ENCODE results near the gene PIGU.
A peak's percentile ranks its signal among the peaks of the same experiment; 100 is the strongest.

PIGU gene

DNA sequence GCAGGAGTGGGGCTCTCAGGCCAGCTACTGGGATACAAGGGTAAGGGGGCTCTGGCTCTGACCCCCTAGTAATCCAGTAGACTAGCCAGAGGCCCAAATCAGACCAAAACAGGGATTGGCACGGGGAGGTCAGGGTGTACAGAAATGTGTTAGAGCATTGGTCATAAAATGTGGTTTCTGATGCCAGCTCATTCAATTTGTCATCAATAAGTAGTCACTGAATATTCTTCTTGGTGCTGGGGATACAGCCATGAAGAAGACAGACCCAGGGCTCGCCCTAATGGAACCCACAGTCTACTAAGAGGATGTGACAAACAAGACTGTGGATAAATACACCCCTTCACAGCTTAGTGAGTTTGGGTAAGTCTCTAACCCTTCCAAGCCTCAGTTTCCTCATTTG, 107.3 kb downstream of the PIGU start:
- no peak overlapping the region for H3K4me3 ChIP-seq (replicated peaks; ENCODE audit: low read depth, low read length)
- no peak for DNase-seq (ENCODE audit: low read depth)
- TF ChIP-seq, protein P1, sequence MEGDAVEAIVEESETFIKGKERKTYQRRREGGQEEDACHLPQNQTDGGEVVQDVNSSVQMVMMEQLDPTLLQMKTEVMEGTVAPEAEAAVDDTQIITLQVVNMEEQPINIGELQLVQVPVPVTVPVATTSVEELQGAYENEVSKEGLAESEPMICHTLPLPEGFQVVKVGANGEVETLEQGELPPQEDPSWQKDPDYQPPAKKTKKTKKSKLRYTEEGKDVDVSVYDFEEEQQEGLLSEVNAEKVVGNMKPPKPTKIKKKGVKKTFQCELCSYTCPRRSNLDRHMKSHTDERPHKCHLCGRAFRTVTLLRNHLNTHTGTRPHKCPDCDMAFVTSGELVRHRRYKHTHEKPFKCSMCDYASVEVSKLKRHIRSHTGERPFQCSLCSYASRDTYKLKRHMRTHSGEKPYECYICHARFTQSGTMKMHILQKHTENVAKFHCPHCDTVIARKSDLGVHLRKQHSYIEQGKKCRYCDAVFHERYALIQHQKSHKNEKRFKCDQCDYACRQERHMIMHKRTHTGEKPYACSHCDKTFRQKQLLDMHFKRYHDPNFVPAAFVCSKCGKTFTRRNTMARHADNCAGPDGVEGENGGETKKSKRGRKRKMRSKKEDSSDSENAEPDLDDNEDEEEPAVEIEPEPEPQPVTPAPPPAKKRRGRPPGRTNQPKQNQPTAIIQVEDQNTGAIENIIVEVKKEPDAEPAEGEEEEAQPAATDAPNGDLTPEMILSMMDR (IDR thresholded peaks at IDR 0.05; ENCODE audit: low read length, missing control alignments) = no peak

DNA sequence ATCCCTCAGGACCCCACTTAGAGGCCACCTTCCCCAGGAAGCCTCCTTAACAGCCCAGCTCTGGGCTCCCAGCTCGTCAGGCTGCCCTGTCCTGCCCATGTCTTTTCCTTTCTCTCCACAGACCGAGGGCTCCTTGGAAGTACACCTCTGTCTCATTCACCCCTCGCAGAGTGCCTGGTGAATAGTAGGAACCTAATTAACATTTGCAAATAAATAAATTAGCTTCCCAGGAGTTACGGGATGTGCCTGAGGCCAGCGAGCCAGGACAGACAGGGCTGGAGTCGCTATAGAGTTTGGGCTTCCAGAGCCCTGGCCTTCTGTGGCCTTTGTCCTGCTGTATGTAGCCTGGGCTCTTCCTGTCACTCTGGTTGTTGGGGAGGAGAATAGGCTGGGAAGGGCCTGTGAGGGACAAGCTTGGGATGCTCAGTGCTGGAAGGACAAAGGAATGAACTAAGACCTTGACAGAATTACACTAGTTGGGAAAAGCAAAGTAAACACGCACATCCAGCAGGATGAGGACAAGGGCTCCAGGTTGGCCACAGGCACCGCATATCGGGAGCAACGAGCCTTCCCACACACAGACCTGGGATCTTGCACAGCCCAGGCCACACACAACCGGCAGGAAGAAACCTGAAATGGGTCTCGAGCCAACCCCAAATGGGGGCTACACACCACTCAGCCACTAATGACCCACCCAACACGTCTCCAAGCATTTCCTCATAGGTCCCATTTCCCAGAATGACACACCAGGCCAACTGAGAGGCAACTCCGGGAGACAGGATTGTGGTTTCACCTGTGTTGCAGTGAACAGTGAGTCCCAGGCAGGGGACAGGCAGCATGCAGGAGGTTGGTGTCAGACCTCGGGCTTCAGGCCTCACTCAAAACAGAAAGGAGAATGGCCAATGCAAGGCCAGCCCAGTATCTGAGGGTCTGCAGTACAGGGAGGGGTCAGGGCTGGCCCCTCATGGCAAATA, 108.7 kb downstream of the PIGU start:
- no peak overlapping the region for H3K4me3 ChIP-seq (replicated peaks; ENCODE audit: low read depth, low read length)
- TF ChIP-seq, protein P1 (IDR thresholded peaks at IDR 0.05; ENCODE audit: low read length, missing control alignments) = no peak
- no peak for DNase-seq (ENCODE audit: low read depth)

DNA sequence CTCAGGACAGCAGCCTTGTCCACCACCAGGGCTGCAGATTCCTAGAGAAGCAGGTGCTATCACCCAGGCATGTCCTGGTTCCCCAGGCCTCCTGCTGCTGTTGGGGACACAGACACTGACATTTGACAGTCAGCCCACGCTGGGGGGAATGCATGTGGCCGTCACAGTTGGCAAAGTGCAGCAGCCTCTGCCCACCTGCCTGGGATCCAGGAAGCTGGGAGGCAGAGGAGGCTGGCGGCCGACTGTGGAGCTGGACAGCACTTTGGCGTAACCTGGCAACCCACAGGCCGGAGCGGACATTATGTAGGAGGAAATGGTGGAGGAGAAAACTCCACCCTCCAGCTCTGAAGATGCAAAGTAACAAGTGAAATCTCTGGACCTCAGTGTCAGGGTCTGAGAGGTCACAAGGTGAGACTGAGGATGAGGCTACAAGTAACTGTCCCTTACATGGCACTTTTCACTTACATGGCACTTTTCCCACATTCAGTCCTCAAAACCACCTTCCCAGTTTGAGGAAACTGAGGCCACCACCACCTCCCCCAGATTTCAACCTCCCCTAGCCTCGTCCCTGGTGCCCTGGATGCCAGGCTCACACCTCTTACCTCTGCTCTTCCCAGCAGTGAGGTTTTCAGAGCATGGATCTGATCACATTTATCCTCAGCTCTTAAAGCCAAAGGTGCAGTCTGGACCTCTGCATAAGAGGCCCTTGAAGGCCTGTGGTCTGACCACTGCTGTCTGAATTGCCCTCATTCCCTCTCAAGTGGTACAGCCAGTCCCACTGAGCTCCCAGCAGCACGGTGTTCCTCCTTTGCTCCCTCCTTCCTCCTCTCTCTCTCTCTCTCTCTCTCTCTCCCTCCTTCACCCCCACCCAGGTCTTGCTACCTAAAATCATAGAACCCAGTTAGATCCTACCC, 109.7 kb downstream of the PIGU start:
- TF ChIP-seq, protein P1 (IDR thresholded peaks at IDR 0.05; ENCODE audit: low read length, missing control alignments) = no peak
- no peak for DNase-seq (ENCODE audit: low read depth)
- no peak overlapping the region for H3K4me3 ChIP-seq (replicated peaks; ENCODE audit: low read depth, low read length)

DNA sequence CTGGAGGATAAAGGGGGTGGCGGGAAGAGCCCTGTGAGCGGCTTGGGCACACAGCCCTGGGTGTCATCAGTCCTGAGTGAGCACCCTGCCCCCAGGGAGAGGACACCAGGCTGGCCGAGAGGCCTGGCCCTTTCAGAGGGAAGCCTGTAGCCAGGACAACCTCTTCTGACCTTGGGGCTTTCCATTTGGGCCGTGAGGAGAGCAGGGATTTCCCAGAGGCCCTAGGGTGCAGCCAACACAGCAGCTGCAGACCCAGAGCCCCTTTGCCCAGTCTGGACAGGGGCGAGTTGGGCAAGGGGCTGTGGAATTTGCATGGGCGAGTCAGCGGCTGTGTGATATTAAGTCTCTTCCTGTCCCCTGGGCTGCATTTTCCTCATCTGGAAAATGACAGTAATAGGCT, 112.1 kb downstream of the PIGU start:
- H3K4me3 ChIP-seq (replicated peaks; ENCODE audit: low read depth, low read length) = no peak overlapping the region
- DNase-seq (ENCODE audit: low read depth) = no peak
- TF ChIP-seq, protein P1 (IDR thresholded peaks at IDR 0.05; ENCODE audit: low read length, missing control alignments) = no peak

DNA sequence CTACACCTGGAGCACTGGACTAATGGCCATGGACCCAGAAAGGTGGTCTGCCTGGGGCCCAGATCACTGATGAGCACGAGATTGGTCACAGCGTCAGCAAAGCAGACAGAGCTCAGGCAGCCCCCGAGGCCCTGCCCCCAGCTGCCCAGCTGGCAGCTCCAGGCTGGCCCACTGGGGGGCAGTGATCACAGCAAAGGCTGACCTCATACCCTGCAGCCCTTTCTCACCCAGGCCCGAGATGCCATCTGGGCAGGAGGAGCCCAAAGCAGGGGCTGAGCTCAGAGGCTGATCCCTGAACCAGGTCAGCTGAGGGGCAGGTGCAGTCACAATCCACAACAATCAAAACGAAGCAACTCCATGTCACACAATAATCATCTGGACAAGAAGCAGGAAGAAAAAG, 114.3 kb downstream of the PIGU start:
- DNase-seq (ENCODE audit: low read depth) = peak; percentile 35
- TF ChIP-seq, protein P1 (IDR thresholded peaks at IDR 0.05; ENCODE audit: low read length, missing control alignments) = peak; percentile 44
- no peak overlapping the region for H3K4me3 ChIP-seq (replicated peaks; ENCODE audit: low read depth, low read length)

DNA sequence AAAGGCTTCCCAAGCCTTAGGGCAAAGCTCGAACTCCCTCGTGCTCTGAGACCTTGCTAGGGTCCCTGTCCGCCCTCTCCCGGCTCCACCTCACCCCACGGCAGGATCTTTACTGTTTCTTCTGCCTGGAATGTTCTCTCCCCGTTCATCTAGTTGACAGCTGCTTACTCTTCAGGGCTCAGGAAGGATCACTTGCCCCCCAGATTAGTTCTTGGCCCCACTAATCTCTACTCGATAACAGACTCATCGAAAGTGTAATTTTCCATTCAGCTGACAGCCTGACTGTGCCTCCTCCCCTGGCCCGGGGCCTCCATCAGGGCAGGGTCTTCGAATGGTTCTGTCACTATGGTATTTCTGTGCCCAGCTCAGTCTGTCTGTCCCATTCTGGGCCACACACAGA, 115.2 kb downstream of the PIGU start:
- no peak for DNase-seq (ENCODE audit: low read depth)
- TF ChIP-seq, protein P1 (IDR thresholded peaks at IDR 0.05; ENCODE audit: low read length, missing control alignments) = no peak
- H3K4me3 ChIP-seq (replicated peaks; ENCODE audit: low read depth, low read length) = no peak overlapping the region
